Glomerular visceral epithelial cell (primary cell): ENCODE results near the gene TANC1.
A peak's percentile ranks its signal among the peaks of the same experiment; 100 is the strongest.

Source experiments
- DNase-seq: peaks from one replicate; pipeline ENCODE4 v3.0.0-alpha.2; 2016; ENCODE audit errors: extremely low spot score

The TANC1 gene

DNA sequence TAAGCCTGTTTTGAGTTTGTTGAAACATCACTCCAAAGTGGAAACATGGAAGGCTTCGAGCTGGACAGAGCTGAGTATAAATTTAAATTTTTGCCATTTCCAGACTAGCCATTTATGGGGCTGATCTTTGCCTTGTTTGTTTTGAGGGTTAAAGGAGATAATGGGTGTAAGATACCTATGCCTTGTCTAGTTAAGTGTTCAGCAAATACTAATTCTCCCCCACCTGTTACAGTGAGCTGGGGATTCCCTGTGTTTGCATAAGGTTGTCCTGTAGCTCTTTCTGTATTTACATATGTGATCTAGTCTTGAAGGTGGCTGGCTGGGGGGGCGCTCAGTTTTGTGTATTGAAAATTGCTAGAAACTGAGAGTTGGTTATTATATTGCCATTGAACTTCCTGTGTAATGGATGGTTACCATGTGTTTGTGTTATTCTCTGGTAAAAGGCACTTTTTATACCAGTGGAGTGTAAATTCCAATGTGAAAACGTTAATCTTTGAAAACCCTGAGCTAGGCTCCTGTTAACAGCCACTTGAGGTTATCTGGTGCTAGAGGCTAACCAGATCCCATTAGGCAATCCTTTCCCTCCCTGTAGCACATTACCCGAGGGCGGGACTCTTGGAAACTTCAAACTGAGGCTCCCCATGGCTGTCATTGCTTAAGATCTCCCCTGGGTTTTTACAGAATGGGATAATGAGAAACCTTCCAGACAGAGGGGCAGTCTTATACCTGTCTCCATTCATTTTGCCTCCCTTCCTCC lies 26.7 kb downstream of the TANC1 start:
- no peak for DNase-seq

DNA sequence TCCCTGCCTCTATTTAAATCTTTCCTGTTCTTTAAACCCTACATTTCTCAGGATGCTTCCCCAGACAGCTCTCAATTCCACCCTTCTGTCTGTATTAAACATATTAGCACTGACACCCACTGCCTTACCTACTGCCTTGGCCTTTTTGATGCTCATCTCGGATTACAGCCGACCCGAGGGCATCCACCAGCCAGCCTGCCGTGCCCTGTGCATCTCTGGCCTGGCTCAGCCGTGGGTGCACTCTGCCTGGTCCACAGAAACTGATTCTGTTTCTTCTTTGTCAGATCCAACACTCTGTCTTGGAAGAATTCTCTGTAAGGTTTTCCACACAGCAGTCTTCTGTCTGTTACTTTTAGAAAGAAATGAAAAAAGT lies 27.2 kb downstream of the TANC1 start:
- DNase-seq, result no peak

DNA sequence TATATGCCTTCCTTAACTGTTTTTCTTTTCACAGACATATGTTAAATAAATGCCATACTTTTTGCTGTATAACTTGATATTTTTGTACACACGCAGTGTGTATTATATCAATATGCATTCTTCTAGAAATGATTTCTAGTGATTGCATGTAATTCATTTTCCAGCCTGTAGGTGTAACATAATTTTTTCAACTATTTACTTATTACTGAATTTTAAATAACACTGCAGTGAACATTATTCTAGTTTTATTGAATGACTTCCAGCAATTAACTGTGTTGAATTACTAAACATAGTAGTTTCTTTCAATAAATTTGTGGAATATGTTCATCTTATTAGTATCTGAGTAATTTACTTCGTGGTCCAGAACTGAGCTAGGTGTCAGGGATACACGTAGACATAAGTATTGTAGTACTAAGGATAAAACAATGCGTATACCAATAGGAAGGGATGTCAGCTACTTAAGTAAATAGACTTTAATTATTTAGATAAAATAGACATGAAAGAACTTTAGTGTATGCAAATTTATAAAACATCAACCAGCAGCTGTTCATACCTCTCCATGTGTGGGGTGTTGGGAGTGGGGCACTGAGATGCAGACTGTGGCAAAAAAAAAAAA lies 28.0 kb downstream of the TANC1 start:
- no peak for DNase-seq

DNA sequence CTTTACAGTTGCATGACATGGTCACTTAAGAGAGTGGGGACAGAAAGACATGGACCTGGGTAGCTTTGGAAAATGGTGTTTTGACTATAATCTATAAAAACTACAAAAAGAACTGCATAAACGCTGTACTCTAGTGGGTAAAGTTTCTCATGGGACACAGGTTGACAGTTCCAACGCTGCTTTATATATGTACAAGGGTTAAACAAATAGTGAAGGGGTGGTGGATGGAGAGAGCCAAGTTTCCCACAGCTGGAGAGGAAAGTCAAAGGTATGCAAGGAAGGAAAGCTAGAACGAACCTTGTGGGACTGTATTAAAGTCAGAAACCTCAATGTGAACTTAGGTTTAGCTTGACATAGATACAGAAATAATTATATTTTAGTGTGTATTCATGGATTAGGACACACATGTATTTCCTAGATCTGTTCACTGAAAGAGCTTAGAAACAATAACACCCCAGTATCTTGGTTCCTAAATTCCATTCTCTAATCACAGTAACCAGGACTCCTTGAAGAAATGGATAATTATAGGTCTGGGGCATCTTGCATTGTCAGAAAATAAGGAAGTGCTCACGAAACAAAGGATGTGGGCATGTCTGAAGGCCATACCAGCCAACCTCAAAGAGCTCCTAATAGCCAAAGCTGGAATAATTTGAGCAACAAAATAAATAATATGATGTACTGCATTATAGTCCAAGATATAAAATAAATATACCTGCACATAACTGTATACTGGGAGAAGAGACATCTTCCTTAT lies 28.8 kb downstream of the TANC1 start:
- DNase-seq, result no peak

DNA sequence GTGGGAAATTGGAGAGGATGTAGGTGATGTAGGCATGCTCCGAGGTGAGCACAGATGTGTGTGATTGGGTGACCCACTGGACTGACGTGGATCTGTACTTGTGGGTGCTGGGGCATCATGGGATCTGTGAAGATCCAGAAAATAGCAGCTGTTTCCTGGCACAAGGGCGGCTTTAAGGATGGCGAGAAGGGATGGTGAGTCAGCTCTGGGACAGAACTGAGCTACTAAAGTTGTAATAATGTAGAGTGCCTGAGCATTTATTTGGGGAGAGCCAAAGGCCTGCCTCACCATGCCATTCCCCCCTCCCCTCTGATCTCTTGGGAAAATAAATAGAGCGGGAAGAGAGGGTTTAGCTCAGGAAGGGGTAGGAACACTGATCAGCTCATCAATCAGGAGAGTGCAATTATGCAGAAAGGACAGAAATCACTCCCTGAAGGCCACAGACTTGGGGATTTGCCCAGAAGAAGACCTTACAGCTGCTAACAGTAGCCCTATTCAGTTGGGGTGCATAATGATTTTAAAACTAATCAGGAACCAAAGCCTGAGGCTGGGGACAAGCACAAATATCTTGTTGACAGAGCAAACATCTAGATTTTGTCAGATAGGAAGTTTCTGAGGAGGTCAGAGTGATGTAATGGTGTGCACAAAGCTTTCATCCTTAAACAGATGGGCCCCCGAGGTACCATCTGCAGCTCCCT lies 30.3 kb downstream of the TANC1 start:
- no peak for DNase-seq

DNA sequence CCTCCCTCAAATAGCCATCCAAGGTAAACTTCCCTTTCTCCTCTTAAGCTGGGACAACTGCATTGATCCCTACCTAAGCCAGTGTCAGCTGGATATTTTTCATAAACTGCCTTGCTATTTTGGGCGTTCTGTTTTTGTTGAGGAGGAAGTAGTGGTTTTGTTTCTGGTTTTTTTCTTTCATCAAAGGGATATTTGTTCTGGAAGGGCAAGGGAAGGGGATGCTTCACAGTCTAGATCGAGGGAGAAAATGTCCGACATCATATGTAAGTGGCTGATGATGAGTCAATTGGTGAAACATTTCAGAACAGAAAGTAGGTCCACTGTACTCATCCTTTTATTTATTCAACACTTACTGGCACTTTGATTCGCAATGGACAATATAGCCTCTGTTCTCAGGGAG lies 31.0 kb downstream of the TANC1 start:
- DNase-seq, result no peak

DNA sequence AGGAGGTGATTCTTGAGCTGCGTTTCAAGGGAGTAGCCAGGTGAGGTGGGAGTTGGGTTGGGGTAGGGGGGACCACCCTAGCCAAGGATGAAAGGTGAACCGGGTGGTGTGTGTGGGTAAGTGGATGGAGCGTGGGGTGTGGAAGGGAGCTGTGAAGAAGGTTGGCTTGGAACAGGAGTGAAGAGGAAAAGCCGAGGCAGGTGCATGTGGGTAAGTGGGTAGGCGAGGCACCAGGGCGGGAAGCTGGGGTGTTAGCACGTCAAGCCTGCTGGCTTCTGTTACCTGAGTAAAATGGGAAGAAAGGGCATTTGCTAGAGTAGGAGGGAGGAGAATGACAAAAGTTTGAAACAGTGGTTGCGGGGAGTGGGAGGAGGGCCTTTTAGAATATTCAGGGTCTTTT lies 31.6 kb downstream of the TANC1 start:
- DNase-seq, result no peak

DNA sequence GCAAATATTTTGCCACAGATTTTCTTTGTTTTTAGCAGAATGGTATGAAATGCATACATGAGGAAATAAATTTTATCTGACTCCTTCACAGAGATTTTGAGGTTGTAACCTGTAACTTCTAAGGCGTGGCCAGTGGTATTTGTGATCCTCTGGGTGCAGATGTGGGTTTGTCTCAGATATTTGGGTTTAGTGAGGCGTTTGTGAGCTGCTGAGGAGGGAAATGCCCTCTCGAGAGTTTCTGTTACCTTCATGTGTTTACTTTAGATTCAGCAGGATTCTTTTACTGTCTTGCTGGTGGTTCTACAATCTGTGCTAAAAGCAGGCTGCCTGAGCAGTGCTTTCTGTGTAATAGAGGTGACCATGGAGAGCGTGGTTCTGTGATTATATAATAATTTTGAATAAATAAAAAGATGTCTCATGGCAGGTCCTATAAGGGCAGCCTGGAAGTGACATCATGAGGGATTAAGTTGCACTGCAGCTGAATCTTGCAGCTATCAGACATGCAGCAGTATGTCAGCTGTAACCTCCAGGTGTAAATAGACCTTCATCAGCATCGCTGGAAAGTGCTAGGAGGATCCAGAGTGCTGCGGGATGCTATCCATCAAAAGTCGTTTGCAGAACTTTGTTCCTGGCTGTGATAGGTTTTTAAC lies 34.1 kb downstream of the TANC1 start:
- DNase-seq, result no peak

DNA sequence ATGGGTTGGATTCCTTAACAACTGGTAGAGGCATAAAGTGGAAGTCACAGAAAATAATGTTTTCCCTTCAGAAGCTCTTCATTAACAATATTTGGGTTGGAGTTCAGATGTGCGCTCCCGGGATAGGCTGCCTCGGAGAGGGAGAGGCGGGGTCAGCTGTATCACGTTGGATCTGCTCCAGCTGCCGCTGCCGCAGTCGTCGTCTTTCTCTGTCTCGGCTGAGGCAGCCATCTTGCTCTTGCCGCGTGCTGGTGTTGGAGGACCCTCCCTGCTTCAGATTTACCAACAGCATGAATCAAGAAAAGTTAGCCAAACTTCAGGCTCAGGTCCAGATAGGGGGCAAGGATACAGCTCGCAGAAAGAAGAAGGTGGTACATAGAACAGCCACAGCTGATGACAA lies 35.1 kb downstream of the TANC1 start:
- DNase-seq, result no peak

DNA sequence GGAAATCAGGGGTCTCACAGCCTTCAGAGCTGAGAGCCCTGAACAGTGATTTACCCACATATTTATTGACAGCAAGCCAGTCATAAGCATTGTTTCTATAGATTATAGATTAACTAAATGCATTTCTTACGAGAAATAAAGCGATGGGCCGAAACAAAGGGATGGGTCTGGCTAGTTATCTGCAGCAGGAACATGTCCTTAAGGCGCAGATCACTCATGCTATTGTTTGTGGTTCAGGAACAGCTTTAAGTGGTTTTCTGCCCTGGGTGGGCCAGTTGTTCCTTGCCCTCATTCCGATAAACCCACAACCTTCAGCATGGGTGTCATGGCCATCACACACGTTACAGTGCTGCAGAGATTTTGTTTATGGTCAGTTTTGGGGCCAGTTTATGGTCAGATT lies 36.4 kb downstream of the TANC1 start:
- DNase-seq, result no peak

DNA sequence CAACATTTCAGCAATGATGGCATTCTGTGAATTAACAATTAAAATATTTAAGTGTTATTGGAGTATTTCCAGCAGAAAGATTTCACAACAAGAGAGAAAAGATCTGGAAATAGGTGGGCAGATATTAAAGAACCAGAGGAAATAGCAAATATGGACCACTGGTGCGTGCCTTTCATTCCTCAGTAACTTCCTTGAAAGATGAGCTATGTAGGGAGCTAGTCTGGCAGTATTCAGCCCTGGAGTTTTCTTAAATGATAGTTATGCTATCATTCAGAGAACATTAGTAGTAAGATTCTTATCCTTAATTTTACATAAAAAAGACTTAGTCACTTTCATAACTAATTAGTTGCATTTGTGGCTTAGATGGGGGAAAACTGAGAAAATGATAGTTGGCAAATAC lies 41.5 kb downstream of the TANC1 start:
- DNase-seq, result no peak

DNA sequence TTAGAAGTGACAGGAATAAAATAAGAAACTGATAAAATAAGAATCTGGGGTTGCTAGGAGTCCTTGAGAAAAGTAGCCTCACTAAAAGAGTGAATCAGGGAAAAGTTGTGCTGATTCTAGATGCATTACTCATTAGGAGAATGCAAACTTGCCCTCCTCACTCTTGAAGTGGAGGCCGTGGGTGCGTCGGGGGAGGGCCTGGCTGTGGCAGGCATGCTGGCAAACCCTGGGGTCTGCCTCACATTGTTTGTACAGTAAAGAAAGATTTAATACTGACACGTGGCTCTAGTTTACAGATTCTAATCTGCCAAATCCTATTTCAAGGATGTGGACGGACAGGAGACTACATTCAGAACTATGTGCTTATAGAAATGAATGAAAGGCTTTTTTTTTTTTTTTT lies 41.9 kb downstream of the TANC1 start:
- peak; percentile 42 for DNase-seq

DNA sequence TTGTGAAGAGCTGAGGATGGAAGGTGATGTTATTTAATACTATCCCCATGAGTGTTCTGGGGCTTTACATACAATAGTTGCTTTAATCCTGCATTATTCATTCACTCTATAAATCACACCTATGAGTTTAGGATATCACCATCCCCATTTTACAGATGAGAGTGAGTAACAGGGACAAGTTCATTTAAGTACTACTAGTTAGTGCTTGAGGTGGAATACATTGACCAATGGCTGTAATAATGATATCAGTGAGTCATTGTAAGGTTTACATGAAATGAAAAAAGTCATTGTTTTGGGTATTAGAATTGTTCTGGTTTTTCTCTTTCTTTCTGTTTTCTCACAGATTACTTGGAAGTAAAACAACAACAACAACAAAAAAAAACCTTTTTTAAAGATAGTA lies 42.5 kb downstream of the TANC1 start:
- DNase-seq, result no peak

DNA sequence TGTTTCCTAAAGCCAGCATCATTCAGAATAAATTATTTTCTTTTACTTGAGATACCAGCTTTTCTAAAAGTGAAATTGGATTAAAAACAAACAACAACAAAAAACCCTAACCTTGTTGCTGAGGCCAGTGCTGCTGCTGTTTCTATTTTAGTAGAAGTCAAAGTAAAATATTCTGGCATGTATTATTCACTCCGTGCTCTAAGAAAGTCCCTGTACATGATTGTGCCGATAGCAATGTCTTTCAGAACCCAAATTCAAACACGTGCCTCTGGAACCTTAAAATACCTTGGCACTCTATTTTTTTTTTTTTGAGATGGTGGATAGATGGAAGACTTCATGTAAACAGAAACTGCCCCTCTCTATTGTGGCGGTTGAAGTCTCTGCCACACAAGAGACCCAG lies 43.7 kb downstream of the TANC1 start:
- no peak for DNase-seq

DNA sequence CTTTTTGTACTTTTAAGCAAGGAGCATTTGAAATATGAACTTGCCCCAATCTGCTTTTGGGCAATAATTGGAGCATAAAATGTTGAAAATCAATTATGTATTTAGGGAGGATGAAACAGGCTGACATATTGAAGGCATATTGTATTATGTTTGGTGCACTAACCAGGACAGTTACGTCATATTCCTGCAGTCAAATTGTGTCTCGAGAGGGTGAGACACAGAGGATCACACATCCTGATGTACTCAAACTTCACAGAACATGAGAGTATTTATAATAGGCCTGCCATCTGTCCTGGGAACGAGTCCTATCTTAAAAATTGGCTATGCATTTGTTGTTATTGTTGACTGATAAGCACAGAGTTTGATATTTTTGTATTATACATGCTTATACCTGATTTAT lies 44.7 kb downstream of the TANC1 start:
- DNase-seq, result no peak

DNA sequence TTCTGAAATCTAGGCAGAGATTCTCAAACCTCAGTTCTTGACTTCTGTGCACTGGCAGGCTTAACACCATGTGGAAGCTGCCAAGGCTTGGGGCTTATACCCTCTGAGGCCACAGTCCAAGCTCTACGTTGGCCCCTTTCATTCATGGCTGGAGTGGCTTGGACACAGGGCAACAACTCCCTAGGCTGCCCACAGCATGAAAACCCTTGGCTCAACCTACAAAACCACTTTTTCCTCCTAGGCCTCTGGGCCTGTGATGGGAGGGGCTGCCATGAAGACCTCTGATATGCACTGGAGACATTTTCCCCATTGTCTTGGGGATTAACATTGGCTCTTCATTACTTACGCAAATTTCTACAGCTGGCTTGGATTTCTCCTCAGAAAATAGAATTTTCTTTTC lies 46.7 kb downstream of the TANC1 start:
- DNase-seq, result no peak

DNA sequence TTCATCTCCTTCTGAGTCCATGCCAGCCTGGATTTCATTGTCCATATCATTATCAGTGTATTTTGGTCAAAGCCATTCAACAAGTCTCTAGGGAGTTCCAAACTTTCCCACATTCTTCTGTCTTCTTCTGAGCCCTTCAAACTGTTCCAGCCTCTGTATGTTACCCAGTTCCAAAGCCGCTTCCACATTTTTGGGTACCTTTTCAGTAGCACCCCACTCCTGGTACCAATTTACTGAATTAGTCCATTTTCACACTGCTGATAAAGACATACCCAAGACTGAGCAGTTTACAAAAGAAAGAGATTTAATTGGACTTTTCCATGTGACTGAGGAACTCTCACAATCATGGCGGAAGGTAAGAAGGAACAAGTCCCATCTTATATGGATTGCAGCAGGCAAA lies 47.4 kb downstream of the TANC1 start:
- DNase-seq, result no peak

DNA sequence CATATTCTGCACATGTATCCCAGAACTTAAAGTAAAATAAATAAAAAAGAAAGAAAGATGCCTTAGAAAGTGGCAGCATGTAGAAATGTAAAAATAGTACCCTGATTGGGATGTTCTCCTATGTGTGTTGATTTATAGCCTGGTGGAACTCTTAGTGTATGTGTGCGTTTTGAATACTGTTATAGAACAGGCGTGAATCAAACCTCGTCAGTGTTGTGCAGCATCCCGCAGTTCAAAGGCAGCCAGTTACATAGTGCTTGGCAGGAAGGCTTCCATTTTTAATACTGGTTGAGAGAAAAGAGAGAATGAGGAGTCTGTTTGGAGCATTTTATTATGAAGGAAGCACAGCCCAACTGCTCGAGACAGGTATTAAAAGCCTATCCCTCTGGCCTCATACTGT lies 49.4 kb downstream of the TANC1 start:
- DNase-seq, result no peak

DNA sequence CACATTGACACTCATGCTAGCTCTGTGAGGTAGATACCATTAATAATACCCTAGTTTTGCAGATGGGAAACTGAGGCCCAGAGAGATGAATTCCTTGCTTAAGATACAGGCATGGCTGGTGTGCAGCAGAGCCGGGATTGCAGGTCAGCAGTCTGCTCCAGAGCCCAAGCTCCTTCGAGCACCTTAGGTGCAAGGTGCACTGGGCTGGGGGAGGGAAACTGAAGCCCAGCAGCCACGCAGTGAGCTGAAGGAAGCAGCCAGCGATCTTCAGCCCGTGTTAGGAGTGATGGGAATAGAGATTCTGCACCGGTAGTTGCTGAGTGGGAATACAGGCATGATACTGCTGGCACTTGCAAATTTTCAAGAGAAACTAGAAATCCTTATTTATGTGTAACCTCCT lies 50.6 kb downstream of the TANC1 start:
- no peak for DNase-seq

DNA sequence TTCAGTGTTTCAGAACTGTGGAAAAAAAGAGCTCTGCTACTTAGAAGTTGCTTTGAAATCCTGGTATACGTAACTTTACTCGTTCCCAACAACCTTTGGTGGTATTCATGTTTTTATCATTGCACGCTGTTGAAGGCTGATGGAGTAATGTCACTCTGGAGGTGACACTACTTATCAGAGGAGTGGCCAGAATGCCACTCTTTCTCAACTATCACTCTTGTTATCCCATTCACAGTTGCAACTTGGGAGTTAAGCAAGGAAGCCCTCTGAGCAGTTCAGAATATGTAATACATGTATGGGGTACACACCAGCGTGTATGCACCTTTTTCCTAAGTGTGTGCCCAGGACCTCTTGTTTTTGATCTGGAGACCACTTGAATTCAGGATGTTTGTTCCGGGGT lies 53.6 kb downstream of the TANC1 start:
- no peak for DNase-seq

DNA sequence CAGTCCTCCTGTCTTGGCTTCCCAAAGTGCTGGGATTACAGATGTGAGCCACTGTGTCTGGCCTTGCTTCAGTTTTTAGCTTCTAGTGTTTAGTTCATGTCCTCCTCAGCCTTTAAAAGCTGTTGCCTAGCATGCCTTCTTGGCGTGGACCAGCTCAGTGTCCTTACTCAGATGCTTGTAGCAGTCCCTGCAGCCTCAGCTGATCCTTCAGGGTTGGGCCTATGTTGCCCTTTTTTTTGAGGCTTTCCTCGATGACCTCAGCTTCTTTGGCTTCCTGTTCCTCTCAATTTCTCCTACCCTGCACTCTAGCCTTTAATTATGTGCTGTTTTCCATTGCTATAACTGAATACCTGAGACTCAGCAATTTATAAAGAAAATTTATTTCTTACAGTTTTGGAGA lies 57.7 kb downstream of the TANC1 start:
- no peak for DNase-seq

DNA sequence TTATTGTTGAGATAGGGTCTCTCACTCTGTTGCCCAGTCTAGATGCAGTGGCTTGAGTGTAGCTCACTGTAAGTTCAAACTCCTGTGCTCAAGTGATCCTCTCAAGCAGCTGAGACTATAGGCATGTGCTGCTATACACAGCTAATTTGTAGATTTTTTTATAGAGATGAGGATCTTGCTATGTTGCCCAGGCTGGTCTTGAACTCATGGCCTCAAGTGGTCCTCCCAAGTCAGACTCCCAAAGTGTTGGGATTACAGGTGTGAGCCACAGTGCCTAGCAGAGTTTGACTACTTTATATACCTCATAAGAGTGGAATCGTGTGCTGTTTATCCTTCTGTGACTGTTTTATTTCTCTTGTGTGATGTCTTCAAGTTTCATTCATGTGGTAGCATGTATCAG lies 60.3 kb downstream of the TANC1 start:
- no peak for DNase-seq
